ENCODE results near the gene FAM83C. TPM values are rescaled to one million over a fixed set of nuclear protein-coding genes. Genes with fewer than 3 reads are reported as not detected.
A peak's percentile ranks its signal among the peaks of the same experiment; 100 is the strongest.

FAM83C gene
- polyA plus RNA-seq, 3 donors, result not detected

GRCh38 chr20:35274172-35275092 is 17.8 kb downstream of the FAM83C start:
- Histone ChIP-seq H3K4me3 (replicated peaks in 1 of 3; ENCODE audit: low read depth in 2 of 3, low read length in 3 of 3) (no peak overlapping the region), H3K27me3 (ENCODE audit: control insufficient read depth in 2 of 2, insufficient read depth in 2 of 2, low read length in 2 of 2) (no peaks in the 10 kb centered on the region), H4K20me1 (ENCODE audit: insufficient read depth, low read length) (peaks cover 41% of the 10 kb centered on the region), H3K4me2 (replicated peaks; ENCODE audit: extremely low read depth, low read length, poor library complexity, severe bottlenecking) (no peak overlapping the region), H3K4me1 (ENCODE audit: control insufficient read depth in 1 of 2, insufficient read depth in 2 of 2, low read length in 2 of 2) (peaks cover 14 to 22% of the 10 kb centered on the region in 2 donors), H3K36me3 (replicated peaks in 1 of 2; ENCODE audit: control insufficient read depth in 1 of 2, insufficient read depth in 2 of 2, low read length in 2 of 2) (peaks cover 41 to 62% of the 10 kb centered on the region in 2 donors), H3K27ac (ENCODE audit: low read depth in 1 of 2, low read length in 2 of 2) (peak overlapping the region in 1 of 2 donors; percentile 31), H3K79me2 (ENCODE audit: insufficient read depth, low read length) (peaks cover 20% of the 10 kb centered on the region), H3K9ac (ENCODE audit: insufficient read depth, low read length, poor library complexity, severe bottlenecking) (no peak overlapping the region), H3K9me3 (replicated peaks in 1 of 2; ENCODE audit: control insufficient read depth in 1 of 2, insufficient read depth in 1 of 2, low read length in 2 of 2) (no peaks in the 10 kb centered on the region), H2AFZ (ENCODE audit: insufficient read depth, low read depth, low read length, poor library complexity, severe bottlenecking) (no peak overlapping the region)
- Mint-ChIP-seq H3K36me3 (peaks cover 51 to 63% of the 10 kb centered on the region in 2 donors), H3K4me1 (peaks cover 15% of the 10 kb centered on the region), H3K27me3 (ENCODE audit: low read depth in 3 of 3) (peaks cover 0 to 1% (median 0%) of the 10 kb centered on the region in 3 donors), H3K9me3 (no peaks in the 10 kb centered on the region), H3K27ac (peak overlapping the region in 2 of 7 donors; percentile 36 to 54), H3K4me3 (no peak overlapping the region)
- no peak for TF ChIP-seq CTCF (IDR thresholded peaks at IDR 0.05)
- DNase-seq, result no peak
- intact Hi-C loops (cut with micrococcal nuclease), result loop anchor here in 1 of 2 donors (10.0 kb wide), 1 partner anchor 130 kb away; the partner anchor contains the start of gene EDEM2
- WGBS (ENCODE audit: insufficient coverage), result 95% methylated on average over 22 of the region's 24 CpGs

GRCh38 chr20:35273449-35274171 is 18.6 kb downstream of the FAM83C start:
- Histone ChIP-seq H4K20me1 (ENCODE audit: insufficient read depth, low read length) (peaks cover 41% of the 10 kb centered on the region), H3K9me3 (replicated peaks in 1 of 2; ENCODE audit: control insufficient read depth in 1 of 2, insufficient read depth in 1 of 2, low read length in 2 of 2) (no peaks in the 10 kb centered on the region), H3K4me1 (ENCODE audit: control insufficient read depth in 1 of 2, insufficient read depth in 2 of 2, low read length in 2 of 2) (peaks cover 14 to 22% of the 10 kb centered on the region in 2 donors), H3K36me3 (replicated peaks in 1 of 2; ENCODE audit: control insufficient read depth in 1 of 2, insufficient read depth in 2 of 2, low read length in 2 of 2) (peaks cover 35 to 60% of the 10 kb centered on the region in 2 donors), H3K9ac (ENCODE audit: insufficient read depth, low read length, poor library complexity, severe bottlenecking) (no peak overlapping the region), H3K4me2 (replicated peaks; ENCODE audit: extremely low read depth, low read length, poor library complexity, severe bottlenecking) (no peak overlapping the region), H3K27ac (ENCODE audit: low read depth in 1 of 2, low read length in 2 of 2) (peak overlapping the region in 1 of 2 donors; percentile 31), H3K79me2 (ENCODE audit: insufficient read depth, low read length) (peaks cover 20% of the 10 kb centered on the region), H3K27me3 (ENCODE audit: control insufficient read depth in 2 of 2, insufficient read depth in 2 of 2, low read length in 2 of 2) (no peaks in the 10 kb centered on the region), H2AFZ (ENCODE audit: insufficient read depth, low read depth, low read length, poor library complexity, severe bottlenecking) (no peak overlapping the region), H3K4me3 (replicated peaks in 1 of 3; ENCODE audit: low read depth in 2 of 3, low read length in 3 of 3) (no peak overlapping the region)
- Mint-ChIP-seq H3K27me3 (ENCODE audit: low read depth in 3 of 3) (peaks cover 0 to 1% (median 0%) of the 10 kb centered on the region in 3 donors), H3K27ac (peak overlapping the region in 2 of 7 donors; percentile 32 to 50), H3K4me1 (peaks cover 14% of the 10 kb centered on the region), H3K9me3 (no peaks in the 10 kb centered on the region), H3K36me3 (peaks cover 43 to 60% of the 10 kb centered on the region in 2 donors), H3K4me3 (no peak overlapping the region)
- no peak for DNase-seq
- no peak for TF ChIP-seq CTCF (IDR thresholded peaks at IDR 0.05)
- 91% methylated on average over 12 of the region's 13 CpGs for WGBS (ENCODE audit: insufficient coverage)
- intact Hi-C loops (cut with micrococcal nuclease), result loop anchor here in 1 of 2 donors (10.0 kb wide), 1 partner anchor 129 kb away; the partner anchor contains the start of gene EDEM2
